HG02885 (cell line): ENCODE results near the gene ZMYM4.
"Not testable (repeated sequence)": the region's sequence is repeated elsewhere in the genome, so short reads cannot be mapped to it uniquely, and the experiment has no call there.

Experiments used
- ATAC-seq: cut with Tn5 transposase; IDR thresholded peaks from one replicate; pipeline ENCODE4 v1.9.1; 2021; ENCODE audit warnings: mild to moderate bottlenecking; ENCODE audit not compliant: unreplicated experiment, poor library complexity

ZMYM4 gene

DNA sequence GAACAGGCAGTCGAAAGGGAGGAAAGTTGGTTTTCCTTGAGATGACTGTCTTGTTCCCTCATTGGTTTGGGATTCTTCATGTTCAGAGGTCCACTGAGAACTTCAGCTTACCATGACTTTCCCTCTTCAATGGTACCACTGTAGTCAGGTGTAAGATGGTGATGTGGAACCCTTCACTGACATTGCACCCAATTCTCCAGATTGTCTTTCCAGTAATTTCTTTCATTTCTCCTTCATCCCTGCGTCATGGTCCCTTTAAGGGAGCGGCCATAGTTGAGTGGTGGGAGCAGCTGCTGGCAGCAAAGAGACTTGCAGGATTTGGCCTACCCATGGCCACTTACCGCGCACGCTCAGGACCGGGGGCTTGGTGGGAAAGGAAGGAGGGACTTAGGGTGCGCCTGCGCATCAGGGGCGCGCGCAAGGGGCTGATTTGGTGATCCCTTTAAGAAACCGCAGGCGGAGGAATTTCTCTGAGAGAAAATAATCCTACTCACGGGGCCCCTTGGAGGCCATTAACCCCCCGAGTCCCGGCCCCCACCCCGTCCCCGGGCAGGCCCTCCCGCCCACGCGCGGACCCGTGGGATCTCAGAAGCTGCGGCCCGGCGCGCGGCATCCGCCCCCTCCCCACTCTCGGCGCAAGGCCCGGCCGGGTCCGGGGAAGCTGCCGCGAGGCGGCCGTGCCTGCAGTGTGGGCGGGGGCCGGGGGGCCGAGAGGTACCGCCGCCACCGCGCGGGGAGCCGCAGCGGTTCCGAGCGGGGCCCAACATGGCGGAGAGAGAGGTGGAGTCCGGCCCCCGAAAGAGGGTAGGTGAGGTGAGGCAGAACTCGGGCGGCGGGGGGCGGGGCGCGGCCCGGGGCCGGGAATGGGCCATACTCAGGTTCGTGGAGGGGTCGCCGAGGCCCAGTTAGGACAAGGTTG lies at the start of gene ZMYM4:
ZMYM4 (plus strand) TSS at position 428 of the 919 bp plus-strand sequence; CDS start at position 766, 338 bp downstream.
- peak; percentile 88 for ATAC-seq

DNA sequence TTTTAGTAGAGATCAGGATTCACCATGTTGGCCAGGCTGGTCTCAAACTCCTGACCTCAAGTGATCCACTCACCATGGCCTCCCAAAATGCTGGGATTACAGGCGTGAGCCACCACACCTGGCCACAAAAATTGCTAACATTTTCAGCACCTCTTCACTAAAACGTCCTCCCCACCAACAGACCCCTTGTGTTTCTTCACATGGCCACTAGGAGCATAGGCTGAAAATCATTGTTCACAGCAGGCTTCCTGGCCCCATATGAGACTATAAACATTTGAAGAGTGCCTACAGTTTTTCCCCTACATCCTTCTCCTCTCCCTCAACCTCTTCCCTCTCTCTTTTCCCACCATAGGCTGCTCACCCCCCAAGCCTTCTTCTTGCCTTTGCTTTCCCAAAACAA lies 47.5 kb upstream of the ZMYM4 start:
- no peak for ATAC-seq

DNA sequence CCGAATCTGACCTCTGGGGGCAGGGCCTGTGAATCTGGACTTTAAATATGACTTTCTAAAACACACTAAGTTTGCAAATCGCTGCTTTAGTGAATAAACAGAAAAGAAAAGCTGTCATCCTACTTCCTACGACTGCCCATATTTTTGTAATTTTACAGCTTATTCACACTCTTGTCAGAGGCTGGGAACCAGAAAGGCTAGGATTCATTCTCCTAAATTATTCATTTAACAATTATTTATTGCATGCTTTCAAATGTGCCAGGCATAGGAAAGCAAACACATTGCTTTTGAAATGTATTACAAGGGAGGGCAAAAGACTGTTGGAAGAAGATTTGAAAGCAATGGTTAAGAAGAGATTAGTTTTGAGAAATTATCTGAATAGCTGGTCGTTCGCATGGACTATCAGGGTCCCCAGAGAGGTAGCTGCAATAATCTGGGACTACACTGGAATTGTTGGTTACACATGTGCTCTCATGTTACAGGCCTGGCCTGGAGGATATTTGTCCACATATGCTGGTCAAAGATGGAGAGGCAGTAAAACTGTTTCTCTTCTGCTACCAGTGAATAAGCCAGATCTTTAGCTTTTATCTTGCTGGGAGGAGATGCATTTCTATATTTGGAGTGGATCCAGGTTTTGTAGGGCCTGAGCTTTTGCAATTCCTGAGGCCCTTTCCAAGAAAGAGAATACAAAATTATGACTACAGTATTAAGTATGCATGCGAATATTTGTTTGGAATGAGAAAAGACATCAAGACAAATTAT lies 46.0 kb upstream of the ZMYM4 start:
- no peak for ATAC-seq

GRCh38 chr1:35223084-35223630 lies 45.4 kb upstream of the ZMYM4 start:
- no peak for ATAC-seq

DNA sequence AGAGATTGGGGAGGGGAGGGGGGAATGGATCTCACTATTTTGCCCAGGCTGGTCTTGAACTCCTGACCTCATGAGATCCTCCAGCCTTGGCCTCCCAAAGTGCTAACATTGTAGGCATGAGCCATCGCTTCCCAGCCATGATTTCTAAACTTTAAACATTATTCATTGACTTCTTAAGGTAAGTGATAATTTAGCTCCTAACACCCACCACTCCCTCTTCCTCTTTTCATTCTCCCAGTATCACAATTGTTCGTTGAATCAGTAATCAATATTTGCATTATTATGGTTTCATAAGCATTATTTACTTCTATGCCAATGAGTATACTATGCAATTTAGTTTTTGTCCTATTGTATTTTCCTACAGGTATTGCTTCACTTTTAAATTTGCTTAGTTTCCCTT lies 42.0 kb upstream of the ZMYM4 start:
- no peak for ATAC-seq

GRCh38 chr1:35229587-35230360 lies 38.7 kb upstream of the ZMYM4 start:
- no peak for ATAC-seq

- ATAC-seq, result no peak
Measured at GRCh38 chr1:35231287-35231686, 37.2 kb upstream of the ZMYM4 start.

GRCh38 chr1:35236772-35237171 lies 31.7 kb upstream of the ZMYM4 start:
- ATAC-seq, result not testable (repeated sequence)

DNA sequence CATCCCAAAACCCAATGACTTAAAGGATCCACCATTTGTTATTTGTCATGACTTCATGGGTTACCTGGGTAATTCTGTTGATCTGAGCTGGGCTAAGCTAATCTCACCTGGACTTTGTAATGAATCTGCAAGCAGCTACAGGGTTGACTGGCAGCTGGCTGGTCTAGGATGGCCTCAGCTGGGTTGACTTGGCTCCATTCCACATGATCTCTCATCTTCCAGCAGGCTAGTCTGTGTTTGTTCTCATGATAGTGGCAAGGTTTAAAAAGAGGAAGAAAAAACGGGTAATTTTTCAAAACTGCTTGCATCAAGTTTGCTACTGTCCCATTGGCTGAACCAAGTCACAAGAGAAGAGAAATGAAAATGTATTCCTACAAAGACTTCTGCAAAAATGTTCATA lies 24.8 kb upstream of the ZMYM4 start:
- no peak for ATAC-seq

DNA sequence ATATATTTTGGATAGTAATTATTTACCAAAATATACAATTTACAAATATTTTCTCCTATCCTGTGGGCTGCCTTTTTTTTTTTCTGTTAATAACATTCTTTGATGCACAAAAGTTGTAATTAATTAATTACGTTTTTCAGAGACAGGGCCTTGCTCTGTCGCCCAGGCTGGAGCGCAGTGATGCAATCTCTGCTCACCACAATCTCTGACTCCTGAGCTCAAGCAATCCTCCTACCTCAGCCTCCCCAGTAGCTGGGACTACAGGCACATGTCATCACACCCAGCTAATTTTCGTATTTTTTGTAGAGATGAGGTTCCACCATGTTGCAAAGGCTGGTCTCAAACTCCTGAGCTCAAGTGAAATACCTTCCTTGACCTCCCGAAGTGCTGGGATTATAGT lies 21.3 kb upstream of the ZMYM4 start:
- ATAC-seq, result no peak

DNA sequence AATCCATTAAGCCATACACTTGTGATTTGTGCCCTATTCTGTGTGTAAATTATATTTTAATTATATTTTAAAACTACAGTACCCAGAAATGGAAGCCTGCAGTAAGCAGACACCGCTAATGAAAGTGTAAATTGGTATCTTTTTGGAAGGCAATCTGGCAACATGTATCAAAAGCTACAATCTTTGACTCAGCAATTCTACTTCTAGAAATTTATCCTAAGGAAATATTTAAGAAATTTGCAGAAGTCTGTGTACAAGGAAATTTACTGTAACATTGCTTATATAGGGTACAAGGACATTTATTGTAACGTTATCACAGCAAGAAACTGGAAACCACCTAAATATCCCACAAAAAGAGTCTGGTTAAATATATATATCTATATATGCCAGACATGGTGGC lies 14.6 kb upstream of the ZMYM4 start:
- ATAC-seq, result no peak

GRCh38 chr1:35255276-35255675 lies 13.2 kb upstream of the ZMYM4 start:
- ATAC-seq, result no peak

GRCh38 chr1:35259561-35259960 lies 8.9 kb upstream of the ZMYM4 start:
- ATAC-seq, result no peak

GRCh38 chr1:35261412-35262120 lies 6.9 kb upstream of the ZMYM4 start:
- no peak for ATAC-seq

DNA sequence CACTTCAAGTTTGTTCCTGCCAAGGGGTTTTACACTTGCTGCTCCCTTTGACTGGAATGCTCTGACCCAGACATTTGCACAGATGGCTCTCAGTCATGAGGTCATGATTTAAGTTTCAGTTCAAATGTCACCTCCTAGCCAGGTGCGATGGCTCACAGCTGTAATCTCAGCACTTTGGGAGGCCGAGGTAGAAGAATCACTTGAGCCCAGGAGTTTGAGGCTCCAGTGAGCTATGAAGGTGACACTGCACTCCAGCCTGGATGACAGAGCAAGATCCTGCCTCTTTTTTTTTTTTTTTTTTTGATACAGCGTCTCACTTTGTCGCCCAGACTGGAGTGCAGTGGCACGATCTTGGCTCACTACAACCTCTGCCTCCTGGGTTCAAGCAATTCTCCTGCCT lies 4.5 kb upstream of the ZMYM4 start:
- no peak for ATAC-seq

DNA sequence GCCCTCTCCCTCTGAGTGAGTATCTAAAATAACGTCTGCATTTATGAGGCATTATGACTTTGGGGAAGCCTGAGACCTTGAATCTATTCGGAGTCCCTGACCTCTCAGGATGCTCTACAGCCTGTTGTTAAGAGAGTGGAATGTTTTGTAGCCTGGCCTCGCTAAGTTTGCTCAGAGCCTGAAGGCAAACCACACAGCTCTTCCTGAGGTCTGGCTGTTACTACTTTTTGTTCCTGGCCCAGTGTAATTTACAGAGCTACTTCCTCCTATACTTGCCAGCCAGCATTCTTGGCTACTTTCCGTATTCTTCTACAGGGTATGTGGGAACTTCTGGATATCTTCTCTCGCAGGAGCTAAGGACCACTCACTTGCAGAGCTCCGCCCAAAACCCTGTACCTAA lies 3.6 kb upstream of the ZMYM4 start:
- no peak for ATAC-seq

DNA sequence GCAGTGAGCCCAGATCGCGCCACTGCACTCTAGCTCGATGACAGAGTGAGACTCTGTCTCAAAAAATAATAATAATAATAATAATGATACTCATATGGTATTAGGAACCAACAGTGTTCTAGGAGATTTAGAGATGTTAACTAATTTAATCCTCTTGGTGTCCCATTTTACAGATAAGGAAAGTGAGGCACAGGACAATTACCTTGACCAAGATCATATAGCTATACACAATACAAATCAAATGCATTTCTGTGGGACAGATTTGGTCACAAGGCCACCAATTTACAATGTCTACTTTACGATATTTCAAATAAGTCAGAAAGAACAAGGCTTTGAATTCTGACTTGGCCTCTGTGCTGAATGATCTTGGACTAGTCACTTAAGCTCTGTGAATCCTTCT lies 2.2 kb upstream of the ZMYM4 start:
- no peak for ATAC-seq

GRCh38 chr1:35269201-35269988 lies 886 bp downstream of the ZMYM4 start:
- no peak for ATAC-seq

DNA sequence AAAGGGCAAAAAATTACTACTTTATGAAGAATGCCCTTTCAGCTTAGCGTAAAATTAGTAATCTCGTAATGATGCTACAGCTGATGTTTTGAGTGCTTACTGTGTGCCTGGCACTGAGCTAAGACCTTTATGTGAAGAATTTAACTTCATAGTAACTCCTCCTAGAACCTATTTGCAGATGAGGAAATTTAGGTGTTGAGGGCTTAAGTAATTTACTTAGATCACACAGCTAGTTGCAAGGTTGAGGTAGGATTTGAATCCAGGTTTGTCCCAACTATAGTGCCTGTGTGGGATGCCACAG lies 1.4 kb downstream of the ZMYM4 start:
- ATAC-seq, result no peak
